HG03521 (cell line): ENCODE data around the gene PPP1R16B.
"Not testable (repeated sequence)": the region's sequence is repeated elsewhere in the genome, so short reads cannot be mapped to it uniquely, and the experiment has no call there.

Experiments used
- ATAC-seq: cut with Tn5 transposase; IDR thresholded peaks from one replicate; pipeline ENCODE4 v1.9.1; 2021; ENCODE audit warnings: mild to moderate bottlenecking, moderate library complexity; ENCODE audit not compliant: unreplicated experiment

PPP1R16B gene

GRCh38 chr20:38930242-38930569, 124.7 kb downstream of the PPP1R16B start:
- ATAC-seq = no peak

- no peak for ATAC-seq
Observed at GRCh38 chr20:38931984-38932383, 126.5 kb downstream of the PPP1R16B start.

- ATAC-seq = no peak
Observed at GRCh38 chr20:38932457-38933120, 127.1 kb downstream of the PPP1R16B start.

- no peak for ATAC-seq
Observed at GRCh38 chr20:38934530-38934929, 129.0 kb downstream of the PPP1R16B start.

- no peak for ATAC-seq
Observed at GRCh38 chr20:38935285-38935684, 129.8 kb downstream of the PPP1R16B start.

- no peak for ATAC-seq
Observed at GRCh38 chr20:38935967-38936407, 130.5 kb downstream of the PPP1R16B start.

- ATAC-seq = no peak
Observed at GRCh38 chr20:38937000-38937399, 131.5 kb downstream of the PPP1R16B start.

- ATAC-seq = no peak
Observed at GRCh38 chr20:38937978-38938473, 132.5 kb downstream of the PPP1R16B start.

- ATAC-seq = no peak
Observed at GRCh38 chr20:38939686-38940085, 134.2 kb downstream of the PPP1R16B start.

GRCh38 chr20:38940644-38941043, 135.1 kb downstream of the PPP1R16B start:
- no peak for ATAC-seq

- no peak for ATAC-seq
Observed at GRCh38 chr20:38941726-38942389, 136.4 kb downstream of the PPP1R16B start.

- ATAC-seq = no peak
Observed at GRCh38 chr20:38945012-38945411, 139.5 kb downstream of the PPP1R16B start.

GRCh38 chr20:38946836-38947235, 141.3 kb downstream of the PPP1R16B start:
- no peak for ATAC-seq

- no peak for ATAC-seq
Observed at GRCh38 chr20:38947931-38948362, 142.4 kb downstream of the PPP1R16B start.

GRCh38 chr20:38950254-38950653, 144.8 kb downstream of the PPP1R16B start:
- ATAC-seq = no peak

GRCh38 chr20:38951611-38952010, 146.1 kb downstream of the PPP1R16B start:
- ATAC-seq = no peak

- ATAC-seq = no peak
Observed at GRCh38 chr20:38952153-38952552, 146.7 kb downstream of the PPP1R16B start.

GRCh38 chr20:38953630-38954340, 148.3 kb downstream of the PPP1R16B start:
- no peak for ATAC-seq

- ATAC-seq = no peak
Observed at GRCh38 chr20:38957235-38957876, 151.9 kb downstream of the PPP1R16B start.

GRCh38 chr20:38957915-38958485, 152.5 kb downstream of the PPP1R16B start:
- ATAC-seq = no peak

- ATAC-seq = not testable (repeated sequence)
Observed at GRCh38 chr20:38960187-38960687, 154.7 kb downstream of the PPP1R16B start.
